NCI-H345 treated with DMSO at 0.1 percent for 48 hours (cell line): ENCODE measurements around the gene FAM98C.
"Not testable (repeated sequence)": the region's sequence is repeated elsewhere in the genome, so short reads cannot be mapped to it uniquely, and the experiment has no call there.

Source experiments
- DNase-seq: peaks from one replicate; lab custom pipeline; 2025; ENCODE audit not compliant: unreplicated experiment; lab: John Stamatoyannopoulos, UW

Gene FAM98C

DNA sequence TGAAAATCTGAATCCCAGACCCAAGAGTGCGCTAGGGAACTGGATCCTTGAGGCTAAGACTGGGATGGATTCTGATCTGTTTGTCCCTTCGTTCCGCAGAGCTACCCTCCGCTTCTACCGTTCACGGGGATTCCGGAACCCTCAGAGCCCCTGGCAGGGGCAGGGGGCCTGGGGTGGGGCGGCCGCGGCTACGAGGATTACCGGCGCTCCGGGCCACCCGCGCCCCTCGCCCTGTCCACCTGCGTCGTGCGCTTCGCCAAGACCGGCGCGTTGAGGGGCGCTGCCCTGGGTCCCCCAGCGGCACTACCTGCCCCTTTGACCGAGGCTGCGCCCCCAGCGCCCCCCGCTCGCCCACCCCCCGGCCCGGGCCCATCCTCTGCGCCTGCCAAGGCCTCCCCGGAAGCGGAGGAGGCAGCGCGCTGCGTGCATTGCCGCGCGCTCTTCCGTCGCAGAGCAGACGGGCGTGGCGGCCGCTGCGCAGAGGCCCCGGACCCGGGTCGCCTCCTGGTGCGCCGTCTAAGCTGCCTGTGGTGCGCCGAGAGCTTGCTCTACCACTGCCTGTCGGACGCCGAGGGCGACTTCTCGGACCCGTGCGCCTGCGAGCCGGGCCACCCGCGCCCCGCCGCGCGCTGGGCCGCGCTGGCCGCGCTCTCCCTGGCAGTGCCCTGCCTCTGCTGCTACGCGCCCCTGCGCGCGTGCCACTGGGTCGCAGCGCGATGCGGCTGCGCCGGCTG, 7.3 kb upstream of the FAM98C start:
- no peak for DNase-seq

DNA sequence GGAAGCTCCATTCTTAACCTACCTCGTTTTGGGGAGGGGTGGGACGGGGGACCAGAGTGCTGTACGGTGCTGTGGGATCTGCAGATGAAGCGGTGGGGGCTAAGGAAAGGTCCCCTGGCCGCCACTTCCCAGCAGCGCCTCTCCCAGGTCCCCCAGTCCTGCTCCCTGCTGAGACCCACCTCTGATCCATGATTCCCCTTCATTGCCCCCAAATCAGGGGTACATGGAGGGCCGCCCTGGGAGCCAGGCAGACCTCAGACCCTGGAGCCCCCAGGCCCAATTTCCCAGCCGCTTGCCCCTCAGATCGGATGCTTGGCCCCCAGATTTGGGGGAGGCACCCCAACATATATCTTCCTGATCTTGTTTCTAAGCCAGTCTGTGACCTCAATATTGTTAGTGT, 3.8 kb upstream of the FAM98C start:
- no peak for DNase-seq

DNA sequence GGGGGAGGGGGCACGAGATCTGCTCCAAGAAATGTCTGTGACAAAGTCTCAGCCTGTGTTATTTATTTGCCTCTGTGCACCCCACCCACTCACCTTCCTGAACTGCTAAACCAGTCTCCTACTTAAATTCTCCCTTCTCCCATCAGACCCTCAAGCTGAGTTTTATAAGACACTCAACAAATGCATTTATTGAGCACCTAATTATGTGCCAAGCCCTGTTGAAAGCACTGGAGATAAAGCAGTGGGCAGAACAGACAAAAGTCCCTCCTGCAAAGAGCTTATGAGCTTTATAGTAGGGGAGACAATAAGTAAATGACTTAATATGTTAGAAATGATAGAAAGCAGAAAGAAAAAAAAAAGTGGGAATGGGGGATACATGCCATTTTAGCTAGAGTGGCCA, 3.4 kb upstream of the FAM98C start:
- DNase-seq: no peak

DNA sequence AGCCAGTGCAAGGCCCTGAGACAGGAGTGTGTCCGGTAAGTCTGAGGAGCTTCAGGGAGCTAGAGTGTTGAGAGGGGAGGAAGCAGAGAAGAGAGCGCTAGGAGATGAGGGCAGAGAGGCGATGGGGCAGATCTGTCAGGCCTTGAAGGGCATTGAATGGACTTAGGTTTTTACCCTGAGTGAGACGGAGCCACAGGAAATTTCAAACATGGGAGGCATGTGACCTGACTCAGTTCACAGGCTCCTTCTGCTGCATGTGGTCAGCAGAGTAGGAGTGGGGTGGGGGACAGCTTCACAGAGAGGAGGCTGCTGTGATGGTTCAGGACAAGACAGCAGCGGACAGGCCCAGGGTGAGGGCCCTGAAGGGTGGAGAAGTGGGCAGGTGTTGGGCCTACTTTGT, 2.5 kb upstream of the FAM98C start:
- DNase-seq: no peak

DNA sequence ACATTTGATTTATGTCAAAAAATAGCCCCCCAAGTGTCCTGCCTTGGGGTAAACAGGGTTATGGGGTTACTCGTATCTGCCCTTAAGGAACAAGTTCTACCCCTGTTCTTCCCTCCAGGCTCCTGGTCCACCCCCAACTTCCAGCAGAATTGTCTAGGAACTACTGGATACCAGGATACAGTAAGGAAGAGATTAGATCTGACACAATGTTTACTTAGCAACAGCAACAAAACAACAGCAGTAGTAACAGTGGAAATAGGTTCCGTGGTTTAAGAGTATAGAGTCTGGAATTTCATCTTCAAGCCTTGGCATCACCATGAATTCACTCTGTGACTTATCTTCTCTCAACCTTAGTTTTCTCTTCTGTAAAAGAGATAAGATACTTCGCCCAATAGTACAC, 1.7 kb upstream of the FAM98C start:
- no peak for DNase-seq

DNA sequence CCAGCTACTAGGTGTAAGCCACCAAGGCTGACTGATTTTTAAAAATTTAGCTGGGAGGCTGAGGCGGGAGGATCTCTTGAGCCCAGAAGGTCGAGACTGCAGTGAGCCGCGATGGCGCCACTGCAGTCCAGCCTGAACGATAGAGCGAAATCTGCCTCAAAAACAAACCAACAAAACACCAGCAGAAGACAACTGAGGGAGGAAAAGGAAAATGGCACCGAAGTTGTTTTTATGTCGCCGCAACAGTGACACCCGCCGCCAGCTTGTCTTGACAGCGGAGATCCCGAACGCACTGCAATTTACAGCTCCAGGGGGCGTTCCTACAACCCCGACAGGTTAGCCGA, 298 bp upstream of the FAM98C start:
- no peak for DNase-seq

DNA sequence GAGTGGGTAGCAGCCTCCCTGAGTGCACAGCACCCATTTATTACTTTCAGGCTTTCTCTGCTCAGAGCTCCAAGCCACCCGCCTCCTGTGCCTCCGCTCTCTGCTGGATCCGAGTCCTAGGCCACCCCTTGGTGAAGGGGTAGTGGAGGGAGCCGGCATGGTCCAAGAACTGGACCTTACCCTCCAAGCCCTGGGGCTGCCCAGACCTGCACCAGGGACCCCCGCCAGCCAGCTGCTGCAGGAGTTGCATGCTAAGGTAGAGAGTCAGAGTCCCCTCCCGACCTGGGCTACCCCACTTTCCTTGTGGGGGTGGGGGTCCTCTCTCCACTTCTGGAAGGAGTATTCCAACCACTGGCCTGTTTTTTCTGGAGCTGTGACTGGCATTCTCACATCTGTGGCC, 2.0 kb downstream of the FAM98C start:
- no peak for DNase-seq

DNA sequence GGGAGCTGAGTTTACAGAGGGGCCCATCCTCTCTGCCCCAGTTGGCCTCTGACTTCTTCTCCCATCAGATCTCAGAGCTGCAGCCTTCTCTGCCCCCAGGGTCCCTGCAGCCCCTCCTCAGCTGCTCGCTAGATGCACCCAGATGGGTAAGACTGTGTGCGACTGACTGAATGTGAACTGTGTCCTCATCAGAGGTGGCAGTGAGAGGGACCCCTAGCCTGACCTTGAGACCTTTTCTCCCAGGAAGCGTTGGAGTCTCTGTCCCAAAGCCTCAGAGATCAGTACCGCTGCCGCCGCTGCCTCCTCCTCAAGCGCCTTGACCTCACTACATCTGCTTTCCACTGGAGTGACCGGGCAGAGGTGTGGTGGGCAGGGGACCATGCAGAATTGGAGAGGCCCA, 2.4 kb downstream of the FAM98C start:
- no peak for DNase-seq

DNA sequence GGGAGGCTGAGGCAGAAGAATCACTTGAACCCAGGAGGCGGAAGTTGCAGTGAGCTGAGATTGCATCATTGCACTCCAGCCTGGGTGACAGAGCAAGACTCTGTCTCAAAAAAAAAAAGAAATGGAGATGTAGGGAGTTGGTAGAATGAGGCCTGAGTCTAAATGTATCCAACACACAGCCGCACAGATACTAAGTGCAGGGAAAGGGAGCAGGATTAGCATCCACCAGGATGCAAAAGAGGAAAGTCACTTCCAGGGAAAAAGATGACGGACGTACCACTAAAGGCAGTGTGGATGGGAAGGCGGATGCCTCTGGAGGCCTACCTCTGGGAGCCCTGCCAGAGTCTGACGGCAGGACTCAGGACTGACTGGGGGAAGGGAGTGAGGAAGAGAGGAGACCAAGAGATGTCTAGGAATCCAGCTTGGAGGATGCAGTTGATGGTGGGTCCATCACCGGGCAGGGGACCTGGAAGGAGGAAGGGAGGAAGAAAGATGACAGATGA, 6.8 kb downstream of the FAM98C start:
- no peak for DNase-seq

DNA sequence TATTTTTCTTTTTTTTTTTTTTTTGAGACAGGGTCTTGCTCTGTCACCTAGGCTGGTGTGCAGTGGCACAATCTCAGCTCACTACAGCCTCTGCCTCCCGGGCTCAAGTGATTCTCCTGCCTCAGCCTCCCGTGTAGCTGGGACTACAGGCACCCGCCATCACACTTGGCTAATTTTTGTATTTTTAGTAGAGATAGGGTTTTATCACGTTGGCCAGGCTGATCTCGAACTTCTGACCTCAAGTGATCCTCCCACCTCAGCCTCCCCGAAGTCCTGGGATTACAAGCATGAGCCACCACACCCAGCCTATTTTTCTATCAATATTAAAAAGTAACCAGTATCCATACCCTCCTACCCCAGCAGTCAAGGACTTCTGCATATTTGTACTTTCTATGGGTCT, 7.5 kb downstream of the FAM98C start:
- not testable (repeated sequence) for DNase-seq

DNA sequence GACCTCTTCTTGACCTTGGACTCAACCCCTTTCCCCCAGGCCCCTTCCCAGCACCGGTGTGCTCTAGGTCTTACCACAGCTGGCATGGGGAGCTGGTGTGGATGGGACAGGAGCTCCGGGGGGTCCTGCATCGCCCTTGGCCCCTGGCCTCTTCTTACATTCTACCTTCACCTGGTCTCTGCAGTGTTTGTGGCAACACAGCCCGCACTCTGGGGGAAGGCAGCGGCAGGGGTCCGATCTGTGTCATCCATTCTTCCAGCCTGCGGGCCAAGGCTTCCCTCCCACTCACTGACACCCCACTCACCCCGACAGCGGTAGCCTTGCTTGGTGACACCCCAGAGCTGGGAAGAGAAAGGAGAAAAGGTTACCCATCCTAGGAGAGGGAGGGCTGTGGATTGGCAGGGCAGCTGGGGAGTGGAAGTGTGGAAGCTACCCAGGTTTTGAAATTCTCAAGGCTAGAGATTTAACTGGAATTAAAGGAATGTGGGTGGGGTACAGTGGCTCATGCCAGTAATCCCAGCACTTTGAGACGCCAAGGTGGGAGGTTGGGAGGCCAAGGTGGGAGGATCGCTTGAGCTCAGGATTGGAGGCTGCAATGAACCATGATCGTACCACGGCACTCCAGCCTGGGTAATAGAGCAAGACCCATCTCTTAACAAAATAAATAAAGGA, 8.3 kb downstream of the FAM98C start:
- DNase-seq: no peak

DNA sequence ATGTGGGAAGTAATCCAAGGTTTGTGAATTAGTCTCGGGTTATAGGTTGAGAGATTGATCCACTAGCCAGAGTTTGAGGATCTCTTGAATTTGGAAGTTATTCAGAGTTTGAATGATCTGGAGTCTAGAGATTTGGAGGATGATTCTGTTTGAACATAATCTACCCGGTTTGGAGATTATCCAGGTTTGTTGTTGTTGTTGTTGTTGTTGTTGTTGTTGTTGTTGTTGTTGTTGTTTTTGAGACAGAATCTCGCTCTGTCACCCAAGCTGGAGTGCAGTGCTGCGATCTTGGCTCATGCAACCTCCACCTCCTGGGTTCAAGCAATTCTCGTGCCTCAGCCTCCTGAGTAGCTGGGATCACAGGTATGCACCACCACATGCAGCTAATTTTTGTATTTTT, 9.0 kb downstream of the FAM98C start:
- not testable (repeated sequence) for DNase-seq

DNA sequence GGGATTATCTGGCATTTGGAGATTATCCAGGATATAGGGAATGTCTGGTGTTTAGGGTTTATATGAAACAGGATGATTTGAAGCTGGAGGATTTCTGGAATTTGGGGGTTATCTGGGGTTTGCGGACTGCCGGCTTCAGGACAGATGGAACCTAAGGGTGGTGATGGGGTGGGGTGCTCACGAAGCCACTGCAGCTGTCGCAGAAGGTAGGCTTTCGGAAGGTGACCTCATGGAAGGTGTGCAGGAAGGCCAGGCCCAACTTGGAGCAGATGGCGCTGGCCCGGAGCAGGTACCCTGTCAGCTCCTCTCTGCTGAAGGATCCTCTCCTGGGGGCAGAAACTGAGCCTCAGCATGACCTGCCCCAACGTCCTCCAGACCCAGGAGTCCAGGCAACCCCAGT, 9.6 kb downstream of the FAM98C start:
- no peak for DNase-seq

DNA sequence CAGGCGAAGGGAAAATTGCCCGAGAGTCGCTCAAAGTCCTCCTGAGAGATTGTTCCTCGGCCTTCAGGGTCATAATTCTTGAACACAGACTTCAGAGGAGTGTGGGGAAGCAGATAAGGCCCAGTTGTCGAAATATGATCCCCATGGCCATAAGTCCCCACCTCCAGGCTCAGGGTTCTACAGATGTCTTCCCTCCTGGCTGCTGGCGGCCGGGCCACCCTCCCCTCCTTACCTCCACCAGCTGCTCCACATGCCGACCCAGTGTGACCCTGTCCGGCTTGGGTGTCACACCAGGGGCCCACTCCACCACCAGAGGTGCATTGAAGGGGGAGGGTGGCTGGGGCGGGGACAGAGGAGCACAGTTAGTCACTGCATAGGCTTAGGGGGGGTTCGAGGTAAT, 10.1 kb downstream of the FAM98C start:
- DNase-seq: no peak

DNA sequence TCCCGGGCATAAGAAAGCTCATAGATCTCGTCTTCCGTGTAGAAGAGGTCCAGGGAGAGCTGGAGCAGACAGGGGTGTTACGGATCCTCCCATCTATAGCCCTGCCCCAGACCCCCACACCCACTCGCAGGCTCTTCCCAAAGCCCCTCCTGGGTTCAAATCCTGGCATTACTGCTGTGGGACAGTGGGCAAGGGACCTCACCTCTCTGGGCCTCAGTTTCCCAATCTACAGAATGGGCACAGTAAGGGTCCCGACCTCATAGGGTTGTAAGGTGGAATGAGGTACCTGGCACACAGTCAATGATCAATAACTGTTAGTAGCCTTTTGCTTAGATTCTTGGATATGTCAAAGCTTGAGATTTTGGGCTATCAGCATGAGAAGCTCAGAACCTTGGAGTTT, 10.5 kb downstream of the FAM98C start:
- no peak for DNase-seq

DNA sequence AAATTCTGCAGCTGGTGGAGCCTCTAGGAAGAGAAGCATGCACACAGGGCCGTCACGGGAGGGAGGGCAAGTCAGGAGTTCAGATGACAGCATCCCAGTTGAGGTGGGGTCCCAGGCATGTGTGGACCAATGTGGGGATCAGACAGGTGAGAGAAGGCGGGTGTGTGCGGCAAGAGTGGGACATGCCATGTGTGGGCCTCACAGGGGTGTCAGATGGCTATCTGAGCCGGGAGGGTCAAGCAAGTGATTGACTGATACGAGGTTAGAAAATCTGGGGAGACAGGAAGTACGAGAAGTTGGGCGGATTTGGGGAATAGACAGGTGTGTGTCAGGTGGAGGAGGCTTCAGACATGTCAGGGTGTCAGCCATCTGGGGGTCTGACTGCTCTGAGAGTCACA, 14.3 kb downstream of the FAM98C start:
- no peak for DNase-seq

DNA sequence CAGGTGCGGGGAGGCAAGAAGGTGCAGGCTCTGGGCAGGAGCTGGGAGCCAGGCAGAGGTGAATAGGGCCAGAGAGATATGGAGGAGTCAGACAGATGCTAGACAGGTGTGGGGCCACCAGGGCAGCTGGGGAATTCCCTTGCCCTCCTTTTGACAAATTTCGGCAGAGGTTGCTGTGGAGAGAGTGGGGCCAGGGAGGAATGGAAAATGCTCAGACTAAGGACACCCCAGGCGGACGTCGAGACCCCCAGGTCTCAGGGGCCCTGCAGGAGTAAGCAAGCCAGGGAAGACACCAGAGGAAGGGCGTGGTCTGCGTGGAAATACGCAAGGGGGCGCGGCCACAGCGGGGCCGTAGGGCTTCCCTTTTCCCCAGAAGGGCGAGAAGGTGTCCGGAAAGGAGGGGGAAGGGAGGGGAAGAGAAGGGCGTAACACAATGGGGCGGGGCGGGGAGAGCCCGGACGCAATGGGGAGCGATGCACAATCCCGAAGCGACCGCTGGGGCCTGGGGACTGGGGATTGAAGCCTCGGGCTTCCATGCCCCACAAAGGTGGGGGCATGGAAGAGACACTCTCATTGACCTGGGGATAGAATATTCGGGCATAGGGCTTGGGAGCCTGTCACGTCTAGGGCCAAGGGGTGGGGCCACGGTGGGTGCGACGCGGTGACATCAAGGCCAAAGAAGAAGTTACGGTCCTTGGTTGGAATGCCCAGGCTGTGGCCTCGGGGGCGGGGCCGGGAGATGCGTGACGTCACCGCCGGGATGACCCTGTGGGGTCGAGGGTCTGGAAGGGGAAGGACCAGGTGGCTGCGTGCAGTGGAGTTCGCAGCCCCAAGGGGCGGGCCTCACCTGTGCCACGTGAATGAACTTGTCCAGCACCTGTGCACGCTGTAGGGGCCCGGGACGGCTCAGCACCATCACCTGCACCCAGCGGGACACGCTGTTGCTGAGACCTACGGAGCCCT, 14.9 kb downstream of the FAM98C start:
- DNase-seq: peak; percentile 54

DNA sequence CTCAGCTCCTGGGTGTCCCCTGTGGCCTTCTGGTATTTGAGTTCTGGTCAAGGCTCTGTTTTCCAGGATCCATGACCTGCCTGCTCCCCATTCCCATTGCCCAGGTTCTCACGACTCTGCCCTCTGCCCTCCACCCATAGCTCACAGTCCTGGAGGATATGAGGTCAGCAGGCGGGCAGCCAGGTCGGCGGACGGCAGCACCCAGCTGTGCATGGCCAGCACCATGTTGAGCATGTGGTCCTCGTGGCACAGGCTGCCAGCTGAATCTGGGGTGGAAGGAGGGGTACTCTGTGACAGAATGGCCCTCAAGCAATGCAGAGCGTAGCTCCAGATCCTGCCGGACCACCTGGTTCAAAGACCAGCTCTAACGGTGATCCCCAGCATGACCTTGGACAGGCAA, 18.0 kb downstream of the FAM98C start:
- no peak for DNase-seq

DNA sequence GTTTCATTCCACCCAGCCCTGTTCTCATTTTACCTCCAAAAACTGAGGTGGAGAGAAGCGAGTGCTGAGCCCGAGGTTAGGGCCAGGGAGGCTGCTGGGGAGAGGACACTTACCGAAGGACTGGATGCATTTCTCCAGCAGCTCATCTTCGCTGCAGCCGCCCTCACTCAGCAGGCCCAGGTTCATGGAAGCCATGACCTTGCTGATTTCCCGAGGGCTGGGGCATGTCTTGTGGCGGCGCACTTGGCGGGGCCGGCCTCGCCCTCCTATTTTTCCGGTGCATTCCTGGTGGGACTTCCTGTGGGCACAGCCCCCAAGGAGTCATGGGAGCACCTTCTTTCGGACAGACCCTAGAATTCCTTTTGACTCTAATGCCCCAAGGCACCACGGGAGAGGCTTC, 19.0 kb downstream of the FAM98C start:
- DNase-seq: no peak

DNA sequence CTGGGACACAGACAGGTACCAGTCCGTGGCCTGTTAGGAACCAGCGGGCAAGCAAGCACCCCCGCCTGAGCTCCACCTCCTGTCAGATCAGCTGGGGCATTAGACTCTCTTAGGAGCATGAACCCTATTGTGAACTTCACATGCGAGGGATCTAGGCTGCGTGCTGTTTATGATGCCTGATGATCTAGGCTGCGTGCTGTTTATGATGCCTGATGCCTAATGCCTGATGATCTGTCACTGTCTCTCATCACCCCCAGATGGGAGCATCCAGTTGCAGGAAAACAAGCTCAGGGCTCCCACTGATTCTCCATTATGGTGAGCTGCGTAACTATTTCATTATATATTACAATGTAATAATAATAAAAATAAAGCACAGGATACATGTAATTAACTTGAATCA, 19.5 kb downstream of the FAM98C start:
- no peak for DNase-seq

DNA sequence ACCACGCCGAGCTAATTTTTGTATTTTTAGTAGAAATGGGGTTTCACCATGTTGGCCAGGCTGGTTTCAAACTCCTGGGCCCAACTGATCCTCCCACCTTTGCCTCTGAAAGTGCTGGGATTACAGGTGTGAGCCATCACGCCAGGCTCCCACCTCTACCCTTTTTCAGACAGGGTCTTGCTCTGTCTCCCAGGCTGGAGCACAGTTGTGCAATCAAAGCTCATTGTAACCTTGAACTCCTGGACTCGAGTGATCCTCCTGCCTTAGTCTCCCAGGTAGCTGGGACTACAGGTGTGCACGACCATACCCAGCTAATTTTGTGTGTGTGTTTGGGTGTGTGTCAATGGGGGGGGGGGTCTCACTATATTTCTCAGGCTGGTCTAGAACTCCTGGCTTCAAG, 21.4 kb downstream of the FAM98C start:
- no peak for DNase-seq
